Germinal center (tissue), 1 donor: ENCODE results near the gene MCM3.

Experiments used
- DNase-seq: peaks from one replicate; pipeline ENCODE4 v3.0.0; 2012; ENCODE audit warnings: mixed read lengths, low spot score

MCM3 gene

GRCh38 chr6:52303178-52303577 is 18.6 kb upstream of the MCM3 start:
- no peak for DNase-seq

GRCh38 chr6:52301326-52301725 is 16.8 kb upstream of the MCM3 start:
- DNase-seq: no peak

GRCh38 chr6:52300489-52300931 is 16.0 kb upstream of the MCM3 start:
- DNase-seq: no peak

GRCh38 chr6:52299653-52300052 is 15.1 kb upstream of the MCM3 start:
- no peak for DNase-seq

- peak; percentile 47 for DNase-seq
These were observed 12.9 kb upstream of the MCM3 start for GRCh38 chr6:52297433-52297832.

- no peak for DNase-seq
These were observed 8.5 kb upstream of the MCM3 start for GRCh38 chr6:52293067-52293466.

GRCh38 chr6:52288841-52289240 is 4.3 kb upstream of the MCM3 start:
- no peak for DNase-seq

- DNase-seq: no peak
These were observed 3.7 kb upstream of the MCM3 start for GRCh38 chr6:52288216-52288615.

- DNase-seq: peak; percentile 45
These were observed 2.4 kb upstream of the MCM3 start for GRCh38 chr6:52286798-52287432.

GRCh38 chr6:52285177-52286068 is 881 bp upstream of the MCM3 start:
- DNase-seq: peak; percentile 52

- no peak for DNase-seq
These were observed 447 bp downstream of the MCM3 start for GRCh38 chr6:52284131-52284459.

GRCh38 chr6:52283111-52283510 is 1.4 kb downstream of the MCM3 start:
- no peak for DNase-seq

GRCh38 chr6:52276130-52276529 is 8.4 kb downstream of the MCM3 start:
- no peak for DNase-seq

GRCh38 chr6:52271852-52272460 is 12.6 kb downstream of the MCM3 start:
- no peak for DNase-seq

- DNase-seq: peak; percentile 58
These were observed 20.6 kb downstream of the MCM3 start for GRCh38 chr6:52263709-52264540.

- DNase-seq: no peak
These were observed 21.8 kb downstream of the MCM3 start for GRCh38 chr6:52262620-52263344.

- no peak for DNase-seq
These were observed 23.3 kb downstream of the MCM3 start for GRCh38 chr6:52261229-52261628.

GRCh38 chr6:52260634-52261033 is 23.9 kb downstream of the MCM3 start:
- DNase-seq: no peak

- no peak for DNase-seq
These were observed 29.1 kb downstream of the MCM3 start for GRCh38 chr6:52255434-52255833.

- no peak for DNase-seq
These were observed 29.7 kb downstream of the MCM3 start for GRCh38 chr6:52254731-52255378.

- DNase-seq: no peak
These were observed 31.0 kb downstream of the MCM3 start for GRCh38 chr6:52253494-52253893.
